HEK293 (cell line): Measurements from ENCODE around the gene CUZD1.

ENCODE experiments used
- IKZF3 ChIP-seq: fragments of 450-650 bp; IDR thresholded peaks from 2 replicates; pipeline ENCODE4 v1.5.0; 2018; ENCODE audit warnings: missing biosample characterization, mild to moderate bottlenecking, missing genetic modification characterization, moderate library complexity
- KLF1 ChIP-seq: fragments of 450-650 bp; formaldehyde crosslinking; IDR thresholded peaks from 2 replicates; pipeline ENCODE4 v1.5.1; 2016; ENCODE audit warnings: missing biosample characterization, missing genetic modification characterization
- ZEB2 ChIP-seq: fragments of 450-650 bp; formaldehyde crosslinking; IDR thresholded peaks from 2 replicates; pipeline ENCODE4 v1.5.1; 2016; ENCODE audit warnings: missing biosample characterization, missing genetic modification characterization
- ZNF140 ChIP-seq: fragments of 450-650 bp; formaldehyde crosslinking; IDR thresholded peaks from 2 replicates; pipeline ENCODE4 v1.5.1; 2016; ENCODE audit warnings: missing biosample characterization, missing genetic modification characterization
- ZNF23 ChIP-seq: fragments of 450-650 bp; formaldehyde crosslinking; IDR thresholded peaks from 2 replicates; pipeline ENCODE4 v1.5.1; 2016; ENCODE audit warnings: missing biosample characterization, missing genetic modification characterization, borderline replicate concordance
- ZNF274 ChIP-seq, 2 experiments: fragments of 200-500 bp in 1 of 2; fragments of 450-650 bp in 1 of 2; sonication (Bioruptor generic) in 1 of 2; formaldehyde crosslinking in 1 of 2; IDR thresholded peaks; 2 replicates each; pipeline versions ENCODE4 v1.5.1 to v1.6.1; 2014 to 2016; ENCODE audit warnings: borderline replicate concordance in 1 of 2, inconsistent platforms in 1 of 2, low read length in 1 of 2, missing biosample characterization in 1 of 2, missing genetic modification characterization in 1 of 2
- ZNF302 ChIP-seq: fragments of 450-650 bp; formaldehyde crosslinking; IDR thresholded peaks from 2 replicates; pipeline ENCODE4 v1.5.1; 2016; ENCODE audit warnings: missing biosample characterization, missing genetic modification characterization, low read depth
- ZSCAN30 ChIP-seq: fragments of 450-650 bp; IDR thresholded peaks from 2 replicates; pipeline ENCODE4 v1.5.1; 2018; ENCODE audit warnings: missing biosample characterization, mild to moderate bottlenecking, missing genetic modification characterization, moderate library complexity
- TF ChIP-seq, protein P1 (sequence below): fragments of 450-650 bp; formaldehyde crosslinking; IDR thresholded peaks from 2 replicates; pipeline ENCODE4 v1.5.1; 2016; ENCODE audit warnings: missing biosample characterization, missing genetic modification characterization
- TF ChIP-seq, protein P2 (sequence below): fragments of 450-650 bp; formaldehyde crosslinking; IDR thresholded peaks from 2 replicates; pipeline ENCODE4 v1.5.1; 2016; ENCODE audit warnings: missing biosample characterization, missing genetic modification characterization, low read depth
- TF ChIP-seq, protein P3 (sequence below): fragments of 450-650 bp; formaldehyde crosslinking; IDR thresholded peaks from 2 replicates; pipeline ENCODE4 v1.5.1; 2016; ENCODE audit warnings: missing biosample characterization, missing genetic modification characterization
- TF ChIP-seq, protein P4 (sequence below): fragments of 450-650 bp; formaldehyde crosslinking; IDR thresholded peaks from 2 replicates; pipeline ENCODE4 v1.5.1; 2017; ENCODE audit warnings: missing biosample characterization, missing genetic modification characterization

DNA sequence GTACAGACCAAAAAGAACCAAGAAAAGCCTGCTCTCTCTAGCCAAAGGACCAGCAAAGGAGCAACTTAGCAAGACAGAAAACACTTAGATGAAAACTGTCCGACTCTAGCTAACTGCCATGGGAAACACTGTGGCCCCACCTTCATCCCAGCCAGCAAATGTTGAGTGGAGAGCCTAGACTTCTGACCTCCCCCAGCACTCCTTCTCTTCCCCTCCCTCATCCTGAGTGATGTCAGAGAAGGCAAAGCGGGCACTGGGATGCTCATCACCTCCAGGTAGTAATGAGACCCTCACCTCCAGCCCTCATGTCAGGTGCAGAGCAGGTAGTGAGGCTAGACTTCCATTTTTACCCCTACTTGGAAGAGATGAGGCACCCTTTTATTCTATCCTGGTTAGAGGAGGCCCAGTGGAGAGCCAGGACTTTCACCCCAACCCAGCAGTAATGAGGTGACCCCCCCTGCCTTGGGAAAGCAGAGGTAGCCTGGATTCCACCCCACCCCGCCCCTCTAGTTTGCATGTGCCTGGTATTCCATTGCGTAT, 16.9 kb downstream of the CUZD1 start:
- TF ChIP-seq ZSCAN30 (tag by site-specific recombination) (no peak), KLF1 (no peak), ZNF140 (tag by site-specific recombination) (no peak), ZNF23 (tag by site-specific recombination) (no peak), ZNF302 (tag by site-specific recombination) (no peak), ZEB2 (no peak), IKZF3 (tag by site-specific recombination) (no peak), ZNF274 (IDR thresholded peaks at IDR 0.05; ENCODE audit: low read length) (no peak), ZNF274 (tag by site-specific recombination; IDR thresholded peaks at IDR 0.05; ENCODE audit: borderline replicate concordance) (no peak)
- TF ChIP-seq, protein P1, sequence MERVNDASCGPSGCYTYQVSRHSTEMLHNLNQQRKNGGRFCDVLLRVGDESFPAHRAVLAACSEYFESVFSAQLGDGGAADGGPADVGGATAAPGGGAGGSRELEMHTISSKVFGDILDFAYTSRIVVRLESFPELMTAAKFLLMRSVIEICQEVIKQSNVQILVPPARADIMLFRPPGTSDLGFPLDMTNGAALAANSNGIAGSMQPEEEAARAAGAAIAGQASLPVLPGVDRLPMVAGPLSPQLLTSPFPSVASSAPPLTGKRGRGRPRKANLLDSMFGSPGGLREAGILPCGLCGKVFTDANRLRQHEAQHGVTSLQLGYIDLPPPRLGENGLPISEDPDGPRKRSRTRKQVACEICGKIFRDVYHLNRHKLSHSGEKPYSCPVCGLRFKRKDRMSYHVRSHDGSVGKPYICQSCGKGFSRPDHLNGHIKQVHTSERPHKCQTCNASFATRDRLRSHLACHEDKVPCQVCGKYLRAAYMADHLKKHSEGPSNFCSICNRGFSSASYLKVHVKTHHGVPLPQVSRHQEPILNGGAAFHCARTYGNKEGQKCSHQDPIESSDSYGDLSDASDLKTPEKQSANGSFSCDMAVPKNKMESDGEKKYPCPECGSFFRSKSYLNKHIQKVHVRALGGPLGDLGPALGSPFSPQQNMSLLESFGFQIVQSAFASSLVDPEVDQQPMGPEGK (tag by site-specific recombination) = no peak
- TF ChIP-seq, protein P2, sequence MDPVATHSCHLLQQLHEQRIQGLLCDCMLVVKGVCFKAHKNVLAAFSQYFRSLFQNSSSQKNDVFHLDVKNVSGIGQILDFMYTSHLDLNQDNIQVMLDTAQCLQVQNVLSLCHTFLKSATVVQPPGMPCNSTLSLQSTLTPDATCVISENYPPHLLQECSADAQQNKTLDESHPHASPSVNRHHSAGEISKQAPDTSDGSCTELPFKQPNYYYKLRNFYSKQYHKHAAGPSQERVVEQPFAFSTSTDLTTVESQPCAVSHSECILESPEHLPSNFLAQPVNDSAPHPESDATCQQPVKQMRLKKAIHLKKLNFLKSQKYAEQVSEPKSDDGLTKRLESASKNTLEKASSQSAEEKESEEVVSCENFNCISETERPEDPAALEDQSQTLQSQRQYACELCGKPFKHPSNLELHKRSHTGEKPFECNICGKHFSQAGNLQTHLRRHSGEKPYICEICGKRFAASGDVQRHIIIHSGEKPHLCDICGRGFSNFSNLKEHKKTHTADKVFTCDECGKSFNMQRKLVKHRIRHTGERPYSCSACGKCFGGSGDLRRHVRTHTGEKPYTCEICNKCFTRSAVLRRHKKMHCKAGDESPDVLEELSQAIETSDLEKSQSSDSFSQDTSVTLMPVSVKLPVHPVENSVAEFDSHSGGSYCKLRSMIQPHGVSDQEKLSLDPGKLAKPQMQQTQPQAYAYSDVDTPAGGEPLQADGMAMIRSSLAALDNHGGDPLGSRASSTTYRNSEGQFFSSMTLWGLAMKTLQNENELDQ (tag by site-specific recombination) = no peak
- TF ChIP-seq, protein P3, sequence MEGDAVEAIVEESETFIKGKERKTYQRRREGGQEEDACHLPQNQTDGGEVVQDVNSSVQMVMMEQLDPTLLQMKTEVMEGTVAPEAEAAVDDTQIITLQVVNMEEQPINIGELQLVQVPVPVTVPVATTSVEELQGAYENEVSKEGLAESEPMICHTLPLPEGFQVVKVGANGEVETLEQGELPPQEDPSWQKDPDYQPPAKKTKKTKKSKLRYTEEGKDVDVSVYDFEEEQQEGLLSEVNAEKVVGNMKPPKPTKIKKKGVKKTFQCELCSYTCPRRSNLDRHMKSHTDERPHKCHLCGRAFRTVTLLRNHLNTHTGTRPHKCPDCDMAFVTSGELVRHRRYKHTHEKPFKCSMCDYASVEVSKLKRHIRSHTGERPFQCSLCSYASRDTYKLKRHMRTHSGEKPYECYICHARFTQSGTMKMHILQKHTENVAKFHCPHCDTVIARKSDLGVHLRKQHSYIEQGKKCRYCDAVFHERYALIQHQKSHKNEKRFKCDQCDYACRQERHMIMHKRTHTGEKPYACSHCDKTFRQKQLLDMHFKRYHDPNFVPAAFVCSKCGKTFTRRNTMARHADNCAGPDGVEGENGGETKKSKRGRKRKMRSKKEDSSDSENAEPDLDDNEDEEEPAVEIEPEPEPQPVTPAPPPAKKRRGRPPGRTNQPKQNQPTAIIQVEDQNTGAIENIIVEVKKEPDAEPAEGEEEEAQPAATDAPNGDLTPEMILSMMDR = no peak
- TF ChIP-seq, protein P4, sequence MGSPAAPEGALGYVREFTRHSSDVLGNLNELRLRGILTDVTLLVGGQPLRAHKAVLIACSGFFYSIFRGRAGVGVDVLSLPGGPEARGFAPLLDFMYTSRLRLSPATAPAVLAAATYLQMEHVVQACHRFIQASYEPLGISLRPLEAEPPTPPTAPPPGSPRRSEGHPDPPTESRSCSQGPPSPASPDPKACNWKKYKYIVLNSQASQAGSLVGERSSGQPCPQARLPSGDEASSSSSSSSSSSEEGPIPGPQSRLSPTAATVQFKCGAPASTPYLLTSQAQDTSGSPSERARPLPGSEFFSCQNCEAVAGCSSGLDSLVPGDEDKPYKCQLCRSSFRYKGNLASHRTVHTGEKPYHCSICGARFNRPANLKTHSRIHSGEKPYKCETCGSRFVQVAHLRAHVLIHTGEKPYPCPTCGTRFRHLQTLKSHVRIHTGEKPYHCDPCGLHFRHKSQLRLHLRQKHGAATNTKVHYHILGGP = no peak
